ENCODE results near the gene RBM19.

GRCh38 chr12:113929312-113929989 lies 36.7 kb downstream of the RBM19 start:
- TF ChIP-seq CTCF (IDR thresholded peaks at IDR 0.05; ENCODE audit: low read length), result no peak
- TF ChIP-seq EZH2 (optimal IDR thresholded peaks at IDR 0.05; ENCODE audit: low read depth, low read length), result no peak
- TF ChIP-seq EZH2phosphoT487 (IDR thresholded peaks at IDR 0.05; ENCODE audit: low read length), result no peak
